HG02943 (cell line): ENCODE results near the gene SPDYE1.
A peak's percentile ranks its signal among the peaks of the same experiment; 100 is the strongest.
"Not testable (repeated sequence)": the region's sequence is repeated elsewhere in the genome, so short reads cannot be mapped to it uniquely, and the experiment has no call there.

Source experiments
- ATAC-seq: cut with Tn5 transposase; IDR thresholded peaks from one replicate; pipeline ENCODE4 v1.9.1; 2021; ENCODE audit warnings: mild to moderate bottlenecking, low read depth, moderate library complexity; ENCODE audit not compliant: unreplicated experiment

SPDYE1 gene

DNA sequence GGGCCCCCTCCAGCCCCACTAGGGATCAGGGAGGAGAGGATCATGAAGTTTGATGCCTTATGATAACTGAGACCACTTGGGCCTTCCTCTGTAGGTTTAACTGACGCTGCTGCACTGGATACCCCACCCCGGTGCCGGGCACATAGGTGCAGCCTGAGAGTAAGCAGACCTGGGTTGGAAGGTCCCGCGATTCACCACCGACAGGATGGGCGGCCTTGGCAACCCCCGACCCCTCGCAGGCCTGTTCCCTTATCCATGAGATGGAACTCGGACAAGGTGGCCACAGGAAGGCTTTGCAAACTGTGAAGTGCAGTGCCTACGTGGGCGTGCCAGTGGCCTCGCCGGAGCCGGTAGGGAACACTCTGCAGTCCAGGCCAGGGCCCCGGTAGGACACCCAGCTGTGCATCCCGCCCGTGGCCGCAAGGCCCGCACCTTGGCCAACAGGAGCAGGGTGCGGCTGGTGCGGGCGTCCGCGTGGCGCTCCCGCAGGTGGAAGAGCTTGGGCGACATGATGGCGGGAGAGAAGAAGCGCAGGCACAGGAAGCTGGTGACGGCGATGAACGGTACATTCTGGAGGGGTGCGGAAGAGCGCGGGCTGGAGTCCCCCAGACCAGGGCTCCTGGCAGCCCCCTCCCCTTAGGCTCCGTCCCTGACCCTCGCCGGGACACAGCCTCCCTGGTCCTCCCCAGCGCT lies 42.2 kb downstream of the SPDYE1 start:
- ATAC-seq = not testable (repeated sequence)

GRCh38 chr7:44040493-44040891 lies 42.8 kb downstream of the SPDYE1 start:
- ATAC-seq = not testable (repeated sequence)

DNA sequence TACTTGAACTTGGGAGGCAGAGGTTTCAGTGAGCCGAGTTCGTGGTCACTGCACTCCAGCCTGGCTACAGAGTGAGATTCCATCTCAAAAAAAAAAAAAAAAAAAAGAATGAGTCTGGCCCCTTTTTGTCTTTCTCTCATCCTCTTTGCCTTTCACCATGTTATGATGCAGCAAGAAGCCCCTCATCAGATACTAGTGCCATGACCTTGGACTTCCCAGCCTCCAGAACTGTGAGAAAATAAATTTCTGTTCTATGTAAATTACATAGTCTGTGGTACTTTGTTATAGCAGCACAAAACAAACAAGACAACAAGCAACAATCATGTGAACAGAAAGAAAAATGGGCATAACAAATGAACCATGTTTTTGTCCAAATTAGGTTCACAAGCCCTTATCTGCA lies 44.5 kb downstream of the SPDYE1 start:
- ATAC-seq = no peak

GRCh38 chr7:44043902-44044301 lies 46.2 kb downstream of the SPDYE1 start:
- no peak for ATAC-seq

GRCh38 chr7:44044315-44045225 lies 46.9 kb downstream of the SPDYE1 start, which contains the start of gene DBNL:
Gene DBNL, plus strand, starts transcription at chr7:44044702. Its CDS starts 36 bp downstream, at chr7:44044738.
- peak; percentile 61 for ATAC-seq

DNA sequence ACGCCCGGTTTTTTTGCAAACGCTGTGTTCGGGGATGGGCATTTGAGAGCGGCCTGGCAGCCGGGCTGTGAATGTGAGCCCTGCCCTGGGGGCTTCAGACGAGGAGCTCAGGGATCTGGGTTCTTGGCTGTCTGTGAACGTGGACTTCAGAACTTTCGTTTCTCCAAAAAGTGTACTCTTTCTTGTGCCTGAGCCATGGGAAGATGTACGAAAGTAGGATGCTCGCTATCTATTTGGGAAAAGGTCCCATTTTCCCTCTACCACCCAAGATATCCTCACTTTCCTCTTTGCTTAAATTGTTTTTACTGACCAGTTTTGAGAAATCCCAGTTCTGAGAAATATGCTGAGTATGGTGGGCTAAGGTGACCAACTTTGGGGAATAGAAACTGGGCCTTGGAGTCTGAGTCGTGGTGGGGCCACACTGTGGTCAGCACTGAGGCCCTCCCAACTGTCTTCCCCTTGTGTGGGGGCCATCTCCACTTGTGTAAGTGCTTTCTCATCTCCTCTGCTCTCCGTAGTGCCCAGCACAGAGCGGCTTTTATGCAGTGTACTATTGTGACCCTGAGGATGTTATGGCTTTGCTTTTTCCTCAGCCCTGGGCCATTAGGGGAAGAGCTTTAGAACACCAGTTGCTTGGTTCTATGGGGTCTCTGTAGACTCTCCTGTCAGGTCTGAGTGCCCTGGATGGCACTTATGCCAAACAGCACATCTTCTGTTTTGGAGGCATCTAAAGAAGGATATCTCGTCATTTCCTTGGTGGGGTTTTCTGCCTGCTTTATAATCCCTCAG lies 47.7 kb downstream of the SPDYE1 start:
- no peak for ATAC-seq

- peak; percentile 65 for ATAC-seq
These were observed 48.8 kb downstream of the SPDYE1 start for GRCh38 chr7:44046321-44047061.

GRCh38 chr7:44048031-44048795 lies 50.5 kb downstream of the SPDYE1 start:
- ATAC-seq = no peak

GRCh38 chr7:44050121-44050914 lies 52.6 kb downstream of the SPDYE1 start:
- ATAC-seq = no peak

- no peak for ATAC-seq
These were observed 53.3 kb downstream of the SPDYE1 start for GRCh38 chr7:44050915-44051560.

- no peak for ATAC-seq
These were observed 54.0 kb downstream of the SPDYE1 start for GRCh38 chr7:44051611-44052220.

- ATAC-seq = no peak
These were observed 55.2 kb downstream of the SPDYE1 start for GRCh38 chr7:44052771-44053365.

DNA sequence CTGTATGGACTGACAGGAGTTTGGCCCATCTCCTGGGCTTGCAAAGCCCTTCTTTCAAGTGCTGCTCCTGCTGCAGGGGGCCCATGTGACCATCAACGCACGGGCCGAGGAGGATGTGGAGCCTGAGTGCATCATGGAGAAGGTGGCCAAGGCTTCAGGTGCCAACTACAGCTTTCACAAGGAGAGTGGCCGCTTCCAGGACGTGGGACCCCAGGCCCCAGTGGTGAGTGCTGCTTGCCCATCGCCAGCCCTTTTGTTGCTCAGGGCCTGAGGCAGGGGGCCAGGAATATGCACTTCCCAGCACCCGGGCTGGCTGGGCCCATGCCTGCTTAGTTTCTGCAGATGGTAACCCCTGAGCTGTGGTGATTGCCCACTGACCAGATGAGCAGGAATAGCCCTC lies 59.0 kb downstream of the SPDYE1 start:
- no peak for ATAC-seq

- ATAC-seq = no peak
These were observed 59.6 kb downstream of the SPDYE1 start for GRCh38 chr7:44057181-44057848.

GRCh38 chr7:44057849-44058758 lies 60.4 kb downstream of the SPDYE1 start:
- ATAC-seq = no peak

- no peak for ATAC-seq
These were observed 61.1 kb downstream of the SPDYE1 start for GRCh38 chr7:44058759-44059218.
